Stimulated activated CD8-positive, alpha-beta memory T cell treated with anti-CD3 and anti-CD28 coated beads, Interleukin-12 subunit alpha, Interleukin-12 subunit beta, amount 100 ng/mL, for 4 hours (primary cell): ENCODE results near the gene GFRA1.

Experiments used
- DNase-seq: peaks from one replicate; pipeline ENCODE4 v3.0.0-alpha.2; 2020; ENCODE audit warnings: low read depth

The GFRA1 gene

DNA sequence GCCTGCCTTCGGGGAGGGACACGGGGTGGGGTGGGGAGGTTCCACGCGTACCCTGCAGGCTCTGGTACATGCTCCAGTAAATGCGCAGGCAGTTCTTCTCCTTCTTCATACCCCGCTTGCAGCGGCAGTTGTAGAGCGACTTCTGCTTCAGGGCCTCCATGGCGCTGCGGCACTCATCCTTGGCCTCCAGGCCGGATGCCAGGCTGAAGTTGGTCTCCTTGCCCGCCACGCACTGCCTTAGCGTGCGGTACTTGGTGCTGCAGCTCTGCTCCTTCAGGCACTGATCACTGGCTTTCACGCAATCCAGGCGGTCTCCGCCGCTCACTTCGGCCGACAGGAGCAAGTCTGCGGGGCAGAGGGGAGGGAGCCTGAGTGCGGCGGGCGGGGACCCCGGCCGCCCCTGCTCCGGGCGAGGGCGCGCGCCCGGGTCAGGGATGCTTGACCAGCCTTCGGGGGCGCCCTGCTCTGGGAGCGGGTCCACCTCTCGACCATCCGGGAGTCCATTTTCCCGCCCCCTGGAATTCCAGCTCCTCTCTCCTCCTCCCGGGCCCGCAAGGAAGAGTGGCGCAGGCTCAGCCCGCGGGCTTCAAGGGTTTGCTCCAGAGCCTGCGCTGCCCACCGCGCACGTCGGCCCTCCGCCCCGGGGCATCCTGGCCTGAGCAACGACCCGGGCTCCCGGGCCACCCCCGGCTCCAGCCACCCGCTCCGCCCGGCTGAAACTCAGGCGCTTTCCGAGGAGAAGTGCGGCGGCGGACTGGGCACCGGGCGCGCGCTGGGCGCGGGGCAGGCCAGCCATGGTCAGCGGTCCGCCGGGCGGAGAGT lies 2.0 kb downstream of the GFRA1 start:
- DNase-seq: no peak

DNA sequence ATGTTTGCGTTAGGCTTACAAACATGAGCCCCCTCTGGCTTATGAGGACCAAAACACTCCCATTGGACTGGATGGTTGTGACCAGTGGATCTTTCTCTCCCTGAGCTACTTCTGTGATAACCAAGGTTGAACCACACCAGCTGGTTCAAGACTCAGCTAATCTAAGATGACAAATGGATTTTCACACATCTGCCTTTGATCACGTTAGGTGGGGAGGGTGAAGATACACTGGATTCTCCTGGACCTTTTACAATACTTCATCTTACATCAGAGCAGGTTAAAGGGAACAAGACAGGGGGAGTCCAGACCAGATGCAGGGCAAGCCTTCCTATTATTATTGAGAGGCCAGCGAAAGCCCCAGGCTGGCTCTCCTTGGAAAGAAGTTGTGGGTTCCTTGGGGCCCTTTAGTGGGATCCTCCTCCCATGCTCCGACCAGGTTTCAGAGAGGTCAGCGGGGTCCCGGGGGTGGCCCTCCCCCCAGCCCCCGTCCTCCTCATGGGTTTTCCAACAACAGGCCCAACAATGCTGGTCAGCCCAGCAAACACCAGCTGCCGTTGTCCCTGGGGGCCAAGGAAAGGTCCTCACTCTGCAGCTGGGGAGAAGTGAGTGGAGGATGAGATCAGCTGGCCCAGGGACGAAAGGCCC lies 2.8 kb downstream of the GFRA1 start:
- no peak for DNase-seq

DNA sequence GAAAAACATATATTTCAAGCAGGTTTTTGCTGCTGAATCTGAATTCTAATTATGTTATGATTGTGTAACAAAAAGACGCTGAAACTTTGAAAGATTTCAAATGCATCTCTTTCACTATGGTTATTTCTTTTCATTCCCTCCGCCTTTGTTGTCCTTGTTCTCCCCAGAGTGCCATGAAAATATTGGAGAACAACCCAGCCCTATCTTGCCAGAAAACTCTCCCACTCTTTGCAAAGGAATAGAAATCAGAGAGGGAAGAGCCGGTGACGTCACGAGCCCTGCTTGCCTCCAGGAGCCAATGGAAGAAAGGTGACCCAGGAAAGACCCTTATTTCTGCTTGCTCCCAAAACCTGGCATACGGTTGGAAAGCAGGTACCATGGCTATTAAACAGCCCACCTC lies 3.4 kb downstream of the GFRA1 start:
- no peak for DNase-seq

DNA sequence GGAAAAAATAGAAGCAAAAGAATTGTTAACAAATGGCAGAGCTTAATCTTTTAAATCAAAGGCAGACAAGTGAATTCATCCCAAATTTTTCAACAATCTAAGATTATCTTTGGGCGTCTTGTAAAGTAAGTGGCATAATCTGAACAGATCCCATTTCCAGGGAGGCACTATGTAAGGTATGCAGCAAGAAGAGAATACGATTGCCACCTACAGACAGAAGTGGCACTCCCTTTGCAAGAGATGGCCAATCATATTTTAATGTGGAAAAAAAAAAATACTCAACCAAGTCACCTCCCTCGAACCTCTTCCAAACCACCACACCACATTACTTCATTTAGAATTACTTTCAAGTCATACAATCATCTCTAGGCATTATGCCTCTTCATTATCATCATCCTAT lies 4.0 kb downstream of the GFRA1 start:
- DNase-seq: no peak

DNA sequence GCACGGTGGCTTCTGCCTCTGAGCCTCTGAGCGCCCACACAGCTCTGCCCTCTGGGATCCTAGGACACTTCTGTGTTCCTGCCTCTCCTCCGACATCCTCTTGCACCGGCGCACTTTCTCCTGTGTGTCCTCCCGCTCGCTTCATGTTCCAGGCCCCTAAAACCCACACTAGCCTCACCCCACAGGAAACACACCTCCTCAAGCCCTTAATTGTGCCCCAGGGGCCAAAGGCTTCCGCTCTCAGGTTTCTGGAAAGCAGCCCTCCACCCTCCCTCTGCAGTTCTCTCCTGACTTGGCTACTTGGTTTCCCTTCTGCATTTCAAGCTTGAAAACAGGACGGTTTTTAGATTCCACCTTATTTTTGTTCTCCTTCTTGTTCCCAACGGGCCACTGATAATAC lies 7.3 kb downstream of the GFRA1 start:
- DNase-seq: no peak

DNA sequence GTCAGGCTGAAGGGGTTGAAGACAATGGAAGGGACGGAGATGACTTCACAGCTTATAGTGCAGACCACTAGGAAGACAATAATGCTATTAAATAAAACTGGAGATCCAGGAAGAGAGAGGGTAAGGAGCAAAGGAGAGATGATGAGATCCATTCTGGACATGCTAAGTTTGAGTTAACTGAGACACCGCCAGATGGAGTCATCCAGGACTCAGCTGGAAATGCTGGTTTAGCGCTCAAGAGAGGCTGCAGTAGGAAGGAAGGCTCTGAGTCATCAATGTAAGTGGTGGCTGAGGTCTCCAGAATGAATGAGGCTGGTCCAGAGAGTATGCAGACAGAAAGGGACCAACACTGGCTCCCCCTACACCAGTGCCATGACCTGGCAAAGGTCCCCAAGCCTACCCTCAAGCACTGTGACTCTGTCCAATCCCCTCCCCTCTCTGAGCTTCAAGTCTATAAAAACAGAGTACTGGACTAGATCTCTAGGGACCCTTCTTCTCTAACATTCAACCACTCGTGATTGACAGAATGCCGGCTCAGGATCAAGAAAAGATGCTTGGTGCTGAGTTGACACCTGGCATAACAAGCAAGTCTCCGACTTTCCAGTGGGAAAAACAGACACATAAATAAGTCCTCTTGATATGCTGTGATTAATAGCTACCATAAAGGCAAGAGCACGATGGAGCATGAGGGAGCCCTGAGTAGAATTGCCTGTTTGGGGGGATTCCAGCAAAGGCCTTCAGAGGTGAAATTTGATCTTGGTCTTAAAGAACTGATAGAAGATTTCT lies 8.9 kb downstream of the GFRA1 start:
- no peak for DNase-seq

DNA sequence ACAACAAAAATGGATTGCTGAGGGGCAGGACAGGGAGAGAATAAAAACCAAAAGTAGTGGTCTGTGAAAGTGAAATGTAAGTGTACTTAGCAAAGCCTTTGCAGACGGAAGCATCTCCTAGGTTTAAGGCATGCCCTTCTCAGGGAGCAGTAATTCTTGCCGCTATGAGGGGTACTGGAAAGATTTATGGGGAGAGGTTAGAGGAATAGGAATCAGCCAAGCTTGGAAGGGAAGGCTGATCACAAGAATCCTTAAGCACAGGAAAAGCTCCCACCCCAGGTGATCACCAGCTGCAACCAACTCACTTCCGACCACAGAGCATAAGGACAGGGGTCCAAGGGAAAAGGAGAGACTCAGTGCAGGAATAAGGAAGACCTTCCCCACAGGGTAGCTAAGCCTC lies 10.3 kb downstream of the GFRA1 start:
- no peak for DNase-seq

DNA sequence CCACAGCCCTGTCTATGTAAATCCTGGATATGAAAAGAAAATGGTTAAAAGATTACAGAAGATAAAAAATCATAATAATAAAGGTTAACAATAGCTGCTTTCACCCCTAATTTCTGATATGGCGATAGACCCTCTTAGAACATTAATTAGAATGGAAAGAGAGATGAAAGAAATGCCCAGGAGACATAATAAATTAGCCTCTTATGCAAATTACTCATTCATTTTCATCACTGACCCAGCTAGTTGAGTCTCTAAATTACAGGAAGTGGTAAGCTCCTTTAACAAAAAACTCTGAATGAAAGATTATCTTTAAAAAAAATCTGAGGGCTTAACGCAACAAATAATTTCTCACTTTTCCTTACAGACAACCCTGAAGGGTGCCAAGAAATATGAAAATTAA lies 12.4 kb downstream of the GFRA1 start:
- DNase-seq: no peak

DNA sequence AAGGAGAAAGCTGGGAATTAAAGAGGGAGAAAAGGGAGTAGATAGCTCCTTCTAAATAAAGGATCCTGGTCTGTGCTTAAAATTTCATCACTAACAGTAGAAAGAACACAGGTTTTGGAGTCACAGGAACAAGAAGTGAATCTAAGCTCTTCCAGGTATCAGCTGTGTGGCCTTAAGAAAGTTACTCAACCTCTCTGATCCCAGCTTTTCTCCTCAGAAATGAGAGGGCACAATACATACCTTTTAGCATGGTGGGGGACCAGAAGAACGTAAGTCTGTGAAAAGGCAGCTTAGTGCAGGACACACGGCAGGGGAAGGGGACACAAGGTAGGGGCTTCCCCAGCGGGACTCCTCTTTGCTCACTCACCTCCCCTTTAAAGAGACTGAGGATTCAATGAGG lies 13.4 kb downstream of the GFRA1 start:
- no peak for DNase-seq

DNA sequence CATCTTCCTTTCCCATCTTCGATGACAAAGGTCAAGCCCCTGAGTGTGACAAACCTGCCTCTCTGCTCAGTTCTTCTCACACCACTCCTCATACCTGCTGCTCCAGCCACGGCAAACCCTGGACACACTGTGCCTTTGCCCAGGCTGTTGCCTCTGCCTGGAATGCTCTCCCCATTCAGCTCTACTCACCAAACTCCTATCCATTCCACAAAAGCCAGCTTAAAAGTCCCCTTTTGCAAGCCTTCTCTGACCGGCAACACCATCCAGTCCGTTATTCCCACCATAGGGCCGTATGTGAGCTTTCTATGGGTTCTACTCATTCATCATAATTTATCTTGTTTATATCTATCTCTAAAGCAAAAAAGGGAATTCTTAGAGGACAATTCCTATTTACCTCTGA lies 15.2 kb downstream of the GFRA1 start:
- DNase-seq: no peak

DNA sequence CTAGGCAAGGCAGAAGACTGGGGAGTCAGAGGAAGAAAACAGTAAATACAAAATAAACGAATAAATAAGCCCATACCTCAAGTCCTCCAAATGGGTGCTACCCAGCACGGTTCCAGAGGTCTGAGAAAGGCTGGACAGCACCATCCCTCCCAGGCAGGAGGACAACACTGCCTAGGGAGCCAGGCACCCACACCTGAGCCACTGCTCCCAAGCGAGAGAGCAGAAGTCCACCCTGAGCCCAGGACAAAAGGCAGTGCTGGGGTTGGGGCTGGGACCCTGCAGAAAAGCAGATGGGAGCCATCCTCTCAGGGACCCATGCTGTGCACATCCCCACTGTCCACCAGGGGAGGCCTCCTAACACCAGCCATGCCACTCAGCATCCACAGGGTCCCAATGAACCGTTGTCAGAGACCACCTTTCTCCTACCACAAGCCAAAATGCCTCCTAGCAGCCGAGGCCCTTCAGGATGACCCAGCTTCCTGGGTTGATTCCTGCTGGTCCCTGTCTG lies 16.2 kb downstream of the GFRA1 start:
- no peak for DNase-seq

DNA sequence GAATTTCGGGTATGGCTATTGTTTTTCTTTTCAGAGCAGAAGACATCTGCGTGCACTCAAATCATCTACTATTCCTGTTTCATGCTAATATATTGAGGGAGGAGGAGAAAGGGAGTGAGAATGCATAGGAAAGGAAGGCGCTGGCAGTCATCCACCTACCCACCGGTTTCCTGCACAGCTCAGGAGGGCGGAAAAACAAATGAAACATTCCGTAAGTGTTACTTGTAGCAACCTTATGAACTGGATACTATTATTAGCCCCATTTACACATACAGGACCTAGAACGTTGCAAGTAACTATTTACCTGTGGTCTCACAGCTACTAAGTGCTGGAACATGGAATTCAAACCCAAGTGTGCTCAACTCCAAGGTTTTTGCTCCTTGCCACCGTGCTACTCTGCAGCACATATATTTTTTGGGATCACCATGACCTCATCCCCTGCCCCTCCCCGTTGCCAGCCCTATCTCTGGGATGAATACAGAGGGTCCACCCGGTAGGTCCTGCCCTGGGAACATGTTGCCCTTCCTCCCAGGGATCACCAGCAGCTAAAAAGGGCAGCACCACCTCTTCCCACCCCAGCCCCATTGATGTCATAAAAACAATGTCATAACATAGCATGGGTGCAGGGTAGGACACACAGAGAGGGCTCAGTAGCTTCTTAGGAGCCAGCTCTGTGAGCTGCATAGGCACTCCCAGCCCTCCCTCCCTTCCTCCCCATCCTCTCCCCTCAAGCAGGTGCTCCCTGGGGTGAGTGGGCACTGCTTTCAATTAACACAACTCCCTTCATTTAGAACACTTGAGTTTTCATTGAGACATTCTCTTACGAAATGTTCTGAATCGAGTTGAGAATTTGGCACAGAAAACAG lies 16.9 kb downstream of the GFRA1 start:
- DNase-seq: no peak

DNA sequence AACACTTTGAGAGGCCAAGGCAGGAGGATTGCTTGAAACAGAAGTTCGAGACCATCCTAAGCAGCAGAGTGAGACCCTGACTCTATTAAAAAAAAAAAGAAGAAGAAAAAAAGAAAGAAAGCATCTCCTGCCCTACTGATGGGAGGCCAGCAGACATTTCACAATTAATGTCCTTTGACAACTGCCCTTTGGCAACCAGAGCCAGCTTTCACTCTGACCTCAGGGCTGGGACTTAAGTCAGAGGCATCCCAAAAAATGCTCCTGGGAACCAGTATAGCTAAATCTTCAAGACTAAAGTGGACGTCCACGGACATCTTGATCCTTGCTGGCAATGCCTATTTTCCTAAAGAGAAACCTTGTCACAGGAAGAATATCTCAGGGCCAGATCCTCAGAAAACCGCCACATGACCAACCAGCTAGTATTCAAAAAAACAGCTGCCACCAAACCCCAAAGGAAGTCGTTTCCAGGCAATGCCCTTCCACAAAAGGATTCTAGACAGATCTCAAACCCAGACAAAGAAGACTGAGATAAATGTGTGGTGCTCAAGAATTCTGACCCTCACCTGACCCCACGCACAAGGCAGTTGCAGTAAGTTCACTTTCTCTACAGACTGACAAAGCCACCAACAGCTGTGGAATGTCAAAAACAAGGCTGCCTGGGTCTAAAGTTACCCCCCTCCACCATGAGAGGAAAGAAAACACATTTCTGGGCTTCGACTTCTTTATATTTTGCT lies 18.4 kb downstream of the GFRA1 start:
- no peak for DNase-seq

DNA sequence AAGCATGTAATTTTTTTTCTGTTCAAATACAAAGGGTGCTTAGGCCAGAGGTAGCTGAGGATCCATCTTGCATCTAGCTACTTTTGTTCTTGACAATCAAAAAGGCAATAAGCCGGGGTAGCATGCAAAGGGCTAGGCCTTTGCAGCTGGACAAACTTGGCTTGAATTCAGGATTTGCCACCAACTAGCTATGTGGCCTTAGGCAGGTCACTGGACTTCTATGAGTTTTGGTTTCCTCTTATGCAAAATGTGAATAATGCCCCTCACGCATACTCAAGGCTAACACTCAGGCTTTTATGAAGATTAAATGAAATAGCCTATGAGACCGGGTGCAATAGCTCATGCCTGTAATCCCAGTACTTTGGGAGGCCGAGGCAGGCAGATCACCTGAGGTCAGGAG lies 19.3 kb downstream of the GFRA1 start:
- no peak for DNase-seq

DNA sequence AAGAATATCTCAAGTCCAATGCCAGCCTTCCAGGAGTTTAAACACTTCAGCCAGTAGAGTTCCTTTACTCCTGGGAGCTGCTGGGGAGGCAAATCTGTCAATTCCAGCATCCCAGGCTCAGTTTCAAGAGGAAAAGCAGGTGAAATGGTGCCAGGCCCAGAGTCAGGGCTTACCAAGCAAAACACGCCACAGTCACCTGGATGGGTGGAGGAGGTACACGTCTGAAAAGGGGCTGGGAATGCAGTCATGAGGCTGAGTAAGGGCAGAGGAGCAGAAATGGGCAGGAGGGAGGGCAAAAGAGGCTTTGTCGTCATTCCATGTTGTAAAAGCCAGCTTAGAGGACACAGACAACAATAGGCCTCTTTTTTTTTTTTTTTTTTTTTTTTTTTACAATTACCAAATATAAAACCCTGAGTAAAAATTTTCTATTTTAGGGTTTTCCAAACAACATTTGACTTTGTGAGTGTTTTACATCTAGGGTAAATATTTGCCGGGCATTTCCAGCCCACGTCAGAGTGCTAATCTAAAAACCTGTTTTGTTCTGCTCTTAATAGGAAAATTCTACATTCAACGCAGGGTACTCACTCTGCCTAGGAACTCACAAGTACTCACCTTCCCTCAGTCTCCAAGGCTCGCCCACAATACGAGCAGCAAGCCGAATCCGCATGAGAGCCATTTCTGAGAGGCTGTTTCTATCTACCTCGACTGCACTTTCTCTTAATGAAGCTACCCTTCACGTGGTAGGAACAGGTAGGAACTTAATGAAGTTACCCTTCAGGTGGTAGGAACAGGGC lies 21.2 kb downstream of the GFRA1 start:
- DNase-seq: no peak

DNA sequence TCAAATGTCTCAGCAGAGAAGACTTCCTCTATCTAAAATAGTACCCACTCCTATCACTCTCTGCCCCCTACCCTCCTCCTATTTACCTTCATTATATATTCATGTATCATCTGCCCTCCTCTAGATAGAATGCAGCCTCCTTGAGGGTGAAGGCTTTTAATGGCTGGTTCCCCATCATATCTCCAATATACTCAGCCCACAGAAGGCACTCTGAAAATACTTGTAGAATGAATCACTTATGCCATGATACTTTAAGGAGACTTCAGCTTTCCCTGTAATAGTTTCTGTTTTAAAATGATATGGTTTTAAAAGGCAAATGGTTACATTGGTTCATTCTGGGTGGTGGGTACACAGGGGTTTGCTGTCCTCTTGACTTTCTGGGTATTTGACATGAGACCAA lies 25.3 kb downstream of the GFRA1 start:
- DNase-seq: no peak

DNA sequence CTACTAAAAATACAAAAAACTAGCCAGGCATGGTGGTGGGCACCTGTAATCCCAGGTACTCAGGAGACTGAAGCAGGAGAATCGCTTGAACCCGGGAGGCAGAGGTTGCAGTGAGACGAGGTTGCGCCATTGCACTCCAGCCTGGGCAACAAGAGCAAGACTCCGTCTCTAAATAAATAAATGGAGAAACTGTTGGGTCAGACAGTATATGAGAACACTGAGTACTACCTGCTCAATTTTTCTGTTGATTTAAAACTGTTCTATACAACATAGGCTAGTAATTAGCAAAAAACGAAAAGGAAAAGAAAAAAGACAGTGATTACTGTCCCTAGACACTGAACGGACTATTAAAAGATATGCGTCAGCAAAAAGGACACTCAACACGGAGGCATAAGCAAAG lies 26.7 kb downstream of the GFRA1 start:
- DNase-seq: no peak

DNA sequence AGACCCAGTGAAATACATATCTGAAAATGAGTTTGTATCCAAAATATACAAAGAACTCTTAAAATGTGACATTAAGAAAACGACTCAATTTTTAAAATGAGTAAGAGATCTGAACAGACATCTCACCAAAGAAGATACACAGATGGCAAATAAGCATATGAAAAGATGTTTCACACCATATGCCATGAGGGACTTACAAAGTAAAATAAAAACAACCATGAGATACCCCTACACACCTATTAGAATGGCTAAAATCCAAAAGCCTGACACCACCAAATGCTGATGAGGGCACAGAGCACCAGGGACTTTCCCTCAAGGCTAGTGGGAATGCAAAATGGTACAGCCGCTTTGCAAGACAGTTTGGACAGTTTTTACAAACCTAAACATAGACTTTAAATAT lies 27.9 kb downstream of the GFRA1 start:
- DNase-seq: no peak

DNA sequence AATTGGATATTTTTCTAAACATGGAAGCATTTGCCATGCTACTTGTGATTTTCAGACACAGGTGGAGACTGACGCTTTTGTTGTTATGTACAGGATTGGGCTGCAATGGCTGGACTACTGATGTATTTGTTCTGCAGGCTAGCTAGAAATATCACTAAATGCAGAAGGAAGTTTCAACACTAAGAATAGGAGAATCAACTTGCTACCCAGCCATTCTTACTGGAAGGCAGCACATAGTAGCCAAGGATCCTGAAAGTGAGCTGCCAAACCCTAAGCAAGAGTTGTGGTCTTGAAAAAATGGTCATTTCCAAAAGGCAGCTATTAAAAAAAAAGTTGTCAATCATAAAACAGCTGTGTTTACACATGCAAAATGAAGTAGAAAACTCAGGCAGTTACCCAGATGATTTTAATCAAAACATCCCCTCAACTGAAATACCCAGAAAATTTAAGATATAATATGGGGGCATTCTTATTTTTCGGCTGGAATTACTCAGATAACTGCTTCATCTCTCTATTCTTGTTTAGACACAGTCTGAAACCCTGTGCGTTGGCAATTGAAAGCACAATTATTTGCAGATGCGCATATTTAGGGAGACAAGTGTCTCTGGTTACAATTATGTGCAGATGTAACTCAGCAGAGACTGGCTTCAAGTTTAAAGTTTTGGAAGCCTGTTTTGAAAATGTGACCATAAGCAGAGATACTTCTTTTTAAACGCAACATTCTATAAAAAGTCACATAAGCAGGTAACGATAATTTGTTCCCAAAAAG lies 31.2 kb downstream of the GFRA1 start:
- no peak for DNase-seq

DNA sequence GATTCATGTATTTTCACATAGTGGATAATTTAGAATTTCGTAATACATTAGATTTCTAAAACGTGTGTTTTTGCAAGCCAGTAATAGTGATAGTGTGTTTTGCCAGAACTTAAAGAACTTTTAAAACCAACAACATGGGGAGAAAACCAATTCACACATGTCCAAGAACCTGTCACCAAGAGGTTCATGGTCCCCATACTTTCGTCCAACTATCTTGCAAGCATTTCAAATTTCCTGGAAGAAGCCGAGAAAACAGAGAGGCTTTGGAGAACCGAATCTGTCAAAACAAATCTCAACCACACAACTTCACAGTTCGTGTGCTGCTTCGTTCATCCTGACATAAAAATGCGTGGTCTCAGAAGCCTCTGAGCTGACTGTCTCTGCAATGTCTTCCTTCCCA lies 31.9 kb downstream of the GFRA1 start:
- no peak for DNase-seq
